ENCODE results near the gene RANBP3L.
"Not testable (repeated sequence)": the region's sequence is repeated elsewhere in the genome, so short reads cannot be mapped to it uniquely, and the experiment has no call there.

Gene RANBP3L

GRCh38 chr5:36298552-36298951 is 3.1 kb downstream of the RANBP3L start:
- no peak for TF ChIP-seq TCF4 (CRISPR knock-in tag; IDR thresholded peaks at IDR 0.05; ENCODE audit: borderline replicate concordance)
- TF ChIP-seq POU6F1 (CRISPR knock-in tag; IDR thresholded peaks at IDR 0.05; ENCODE audit: borderline replicate concordance, low read depth): no peak
- no peak for TF ChIP-seq ZNF70 (CRISPR knock-in tag; IDR thresholded peaks at IDR 0.05)
- TF ChIP-seq CSRNP3 (CRISPR knock-in tag; IDR thresholded peaks at IDR 0.05): no peak
- no peak for TF ChIP-seq CREB5 (CRISPR knock-in tag; IDR thresholded peaks at IDR 0.05; ENCODE audit: low read depth)
- no peak for ATAC-seq

GRCh38 chr5:36297653-36298052 is 4.0 kb downstream of the RANBP3L start:
- no peak for TF ChIP-seq GLIS3 (CRISPR knock-in tag; IDR thresholded peaks at IDR 0.05)
- TF ChIP-seq PATZ1 (CRISPR knock-in tag; IDR thresholded peaks at IDR 0.05; ENCODE audit: borderline replicate concordance): no peak
- no peak for TF ChIP-seq PPARA (CRISPR knock-in tag; IDR thresholded peaks at IDR 0.05; ENCODE audit: borderline replicate concordance)
- no peak for TF ChIP-seq ZFP3 (CRISPR knock-in tag; IDR thresholded peaks at IDR 0.05)
- TF ChIP-seq ZFP30 (CRISPR knock-in tag; IDR thresholded peaks at IDR 0.05): no peak
- TF ChIP-seq TOX (CRISPR knock-in tag; IDR thresholded peaks at IDR 0.05; ENCODE audit: borderline replicate concordance): no peak
- no peak for TF ChIP-seq TCF4 (CRISPR knock-in tag; IDR thresholded peaks at IDR 0.05; ENCODE audit: borderline replicate concordance)
- no peak for TF ChIP-seq CSDC2 (CRISPR knock-in tag; IDR thresholded peaks at IDR 0.05)
- TF ChIP-seq ZNF565 (CRISPR knock-in tag; conservative IDR thresholded peaks at IDR 0.05; ENCODE audit: low read depth): no peak
- no peak for TF ChIP-seq CREB5 (CRISPR knock-in tag; IDR thresholded peaks at IDR 0.05; ENCODE audit: low read depth)
- TF ChIP-seq ZC3H10 (CRISPR knock-in tag; IDR thresholded peaks at IDR 0.05): no peak
- no peak for ATAC-seq

- ATAC-seq: no peak
- TF ChIP-seq ARNTL (CRISPR knock-in tag; IDR thresholded peaks at IDR 0.05; ENCODE audit: borderline replicate concordance, low read depth) (no peak), RARB (CRISPR knock-in tag; IDR thresholded peaks at IDR 0.05) (no peak), GLIS3 (CRISPR knock-in tag; IDR thresholded peaks at IDR 0.05) (no peak), TCF4 (CRISPR knock-in tag; IDR thresholded peaks at IDR 0.05; ENCODE audit: borderline replicate concordance) (no peak), ZNF565 (CRISPR knock-in tag; conservative IDR thresholded peaks at IDR 0.05; ENCODE audit: low read depth) (no peak), TSHZ2 (CRISPR knock-in tag; IDR thresholded peaks at IDR 0.05) (no peak), CSRNP3 (CRISPR knock-in tag; IDR thresholded peaks at IDR 0.05) (no peak), ZFP3 (CRISPR knock-in tag; IDR thresholded peaks at IDR 0.05) (no peak)
Observed at GRCh38 chr5:36285837-36286615, 15.7 kb downstream of the RANBP3L start.

- ATAC-seq: not testable (repeated sequence)
Observed at GRCh38 chr5:36283775-36284174, 17.9 kb downstream of the RANBP3L start.
